ENCODE measurements around the gene INTS14.

Gene INTS14

DNA sequence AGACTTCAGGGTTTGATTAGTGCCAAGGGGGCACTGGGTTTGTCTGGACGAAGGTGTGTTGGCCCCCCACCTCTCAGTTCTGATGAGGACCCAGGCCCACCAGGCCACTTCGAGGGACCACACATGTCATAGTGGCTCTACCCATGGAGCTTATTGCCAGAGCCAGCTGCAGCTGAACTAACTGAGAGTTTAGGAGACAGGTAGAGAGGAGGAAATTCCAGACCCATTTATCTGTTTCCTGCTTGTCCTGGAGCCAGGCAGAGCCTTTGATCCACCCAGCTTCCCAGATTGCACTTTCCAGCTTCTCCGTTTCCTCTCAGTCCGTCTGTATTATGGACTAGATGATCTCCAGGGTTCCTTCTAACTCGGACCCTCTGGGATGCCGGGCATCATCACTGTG, 31.7 kb upstream of the INTS14 start:
- TF ChIP-seq, protein P1, sequence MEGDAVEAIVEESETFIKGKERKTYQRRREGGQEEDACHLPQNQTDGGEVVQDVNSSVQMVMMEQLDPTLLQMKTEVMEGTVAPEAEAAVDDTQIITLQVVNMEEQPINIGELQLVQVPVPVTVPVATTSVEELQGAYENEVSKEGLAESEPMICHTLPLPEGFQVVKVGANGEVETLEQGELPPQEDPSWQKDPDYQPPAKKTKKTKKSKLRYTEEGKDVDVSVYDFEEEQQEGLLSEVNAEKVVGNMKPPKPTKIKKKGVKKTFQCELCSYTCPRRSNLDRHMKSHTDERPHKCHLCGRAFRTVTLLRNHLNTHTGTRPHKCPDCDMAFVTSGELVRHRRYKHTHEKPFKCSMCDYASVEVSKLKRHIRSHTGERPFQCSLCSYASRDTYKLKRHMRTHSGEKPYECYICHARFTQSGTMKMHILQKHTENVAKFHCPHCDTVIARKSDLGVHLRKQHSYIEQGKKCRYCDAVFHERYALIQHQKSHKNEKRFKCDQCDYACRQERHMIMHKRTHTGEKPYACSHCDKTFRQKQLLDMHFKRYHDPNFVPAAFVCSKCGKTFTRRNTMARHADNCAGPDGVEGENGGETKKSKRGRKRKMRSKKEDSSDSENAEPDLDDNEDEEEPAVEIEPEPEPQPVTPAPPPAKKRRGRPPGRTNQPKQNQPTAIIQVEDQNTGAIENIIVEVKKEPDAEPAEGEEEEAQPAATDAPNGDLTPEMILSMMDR (IDR thresholded peaks at IDR 0.05; ENCODE audit: insufficient read depth, low read depth, low read length, missing control alignments), result no peak
- DNase-seq (ENCODE audit: low read depth), result peak; percentile 36
- no peak overlapping the region for H3K4me3 ChIP-seq (ENCODE audit: low read length)

DNA sequence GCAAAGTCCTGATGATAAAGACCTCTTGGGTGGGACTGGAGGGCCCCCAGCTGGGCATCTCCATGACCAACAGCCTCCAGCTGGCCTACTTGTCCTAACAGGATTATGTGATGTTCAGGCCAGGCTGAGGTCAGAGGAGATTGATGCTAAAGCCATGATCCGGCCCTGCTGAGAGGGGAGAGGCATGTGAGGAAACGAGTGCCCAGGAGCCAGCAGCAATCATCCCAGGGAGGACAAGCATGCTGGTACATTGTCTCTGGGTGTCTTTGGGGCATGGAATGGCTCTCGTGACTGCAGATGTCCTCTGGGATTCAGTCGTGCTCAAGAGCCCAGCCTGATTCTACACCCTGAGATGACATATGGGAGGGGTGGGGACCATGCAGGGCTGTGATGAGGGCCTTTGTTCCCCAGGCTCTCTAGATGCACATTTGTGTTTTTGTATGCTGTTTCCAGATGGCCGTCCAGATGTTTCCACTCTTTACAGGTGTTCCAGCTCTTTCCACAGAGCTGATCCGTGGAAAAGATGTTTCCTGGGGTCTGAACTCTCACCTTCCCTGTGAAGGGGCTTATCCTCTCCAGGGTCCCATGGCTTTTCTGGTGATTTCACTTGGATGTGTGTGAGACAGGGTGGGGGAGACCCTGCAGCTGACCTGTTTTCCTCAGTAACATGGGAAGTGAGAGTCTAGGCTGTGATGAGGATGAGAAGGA, 31.0 kb upstream of the INTS14 start:
- no peak overlapping the region for H3K4me3 ChIP-seq (ENCODE audit: low read length)
- no peak for DNase-seq (ENCODE audit: low read depth)
- TF ChIP-seq, protein P1 (IDR thresholded peaks at IDR 0.05; ENCODE audit: insufficient read depth, low read depth, low read length, missing control alignments), result no peak

DNA sequence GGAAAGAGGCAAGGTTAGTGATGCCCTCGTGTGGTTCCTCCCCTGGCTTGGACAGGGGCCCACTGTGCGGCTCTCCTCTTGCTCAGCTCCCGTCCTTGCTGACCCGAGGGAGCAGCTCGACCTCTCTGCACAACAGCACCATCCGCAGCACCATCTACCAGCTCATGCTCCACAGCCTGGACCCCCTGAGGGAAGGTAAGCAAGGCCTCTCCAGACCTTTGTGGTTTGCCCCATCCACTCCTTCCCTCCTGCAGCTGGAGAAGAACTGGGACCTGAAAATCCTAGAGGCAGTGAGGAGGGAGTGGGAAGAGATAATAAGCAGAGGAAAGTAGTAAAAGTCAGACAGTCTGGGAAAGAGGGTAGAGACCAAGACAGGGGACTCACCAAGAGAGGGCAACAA, 28.6 kb upstream of the INTS14 start:
- H3K4me3 ChIP-seq (ENCODE audit: low read length), result no peak overlapping the region
- TF ChIP-seq, protein P1 (IDR thresholded peaks at IDR 0.05; ENCODE audit: insufficient read depth, low read depth, low read length, missing control alignments), result no peak
- DNase-seq (ENCODE audit: low read depth), result no peak

DNA sequence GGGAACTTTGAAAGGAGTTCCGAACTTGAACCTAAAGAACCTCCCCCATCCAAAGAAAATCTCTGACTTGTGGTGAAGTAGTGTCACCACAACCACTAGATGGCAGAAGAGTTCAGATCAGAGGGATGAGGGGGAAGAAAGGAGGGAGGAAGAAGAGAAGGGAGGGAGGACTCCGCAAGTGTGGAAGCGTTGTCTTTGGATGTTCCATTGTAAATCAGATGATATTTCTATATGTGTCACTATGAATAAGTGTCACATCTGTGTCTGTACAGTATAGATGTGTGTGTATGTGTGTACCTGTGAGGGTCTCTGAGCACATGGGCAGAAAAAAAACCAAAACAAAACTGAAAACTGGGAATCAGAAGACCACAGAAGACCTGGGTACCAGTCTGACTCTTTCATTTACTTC, 27.8 kb upstream of the INTS14 start:
- DNase-seq (ENCODE audit: low read depth), result peak; percentile 79
- H3K4me3 ChIP-seq (ENCODE audit: low read length), result no peak overlapping the region
- TF ChIP-seq, protein P1 (IDR thresholded peaks at IDR 0.05; ENCODE audit: insufficient read depth, low read depth, low read length, missing control alignments), result peak; percentile 94

DNA sequence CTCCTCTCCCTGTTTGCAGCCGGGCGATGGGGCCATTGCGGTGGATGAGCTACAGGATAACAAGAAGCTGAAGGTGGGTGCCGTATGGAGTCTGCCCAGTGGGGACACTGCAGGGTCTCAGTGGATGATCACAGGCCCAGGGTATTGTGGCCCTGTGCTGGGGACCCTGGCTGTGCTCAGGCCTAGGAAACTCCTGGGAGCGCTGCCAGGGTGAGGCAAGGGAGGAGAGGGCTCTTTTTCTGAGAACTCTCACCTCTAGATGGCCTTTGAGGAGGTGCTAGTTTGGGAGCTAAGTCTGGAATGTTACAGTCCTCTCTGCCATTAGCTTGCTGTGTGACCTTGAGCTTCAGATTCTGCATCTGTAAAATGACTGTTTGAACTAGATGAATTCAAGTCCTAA, 27.2 kb upstream of the INTS14 start:
- no peak overlapping the region for H3K4me3 ChIP-seq (ENCODE audit: low read length)
- TF ChIP-seq, protein P1 (IDR thresholded peaks at IDR 0.05; ENCODE audit: insufficient read depth, low read depth, low read length, missing control alignments), result no peak
- DNase-seq (ENCODE audit: low read depth), result no peak

DNA sequence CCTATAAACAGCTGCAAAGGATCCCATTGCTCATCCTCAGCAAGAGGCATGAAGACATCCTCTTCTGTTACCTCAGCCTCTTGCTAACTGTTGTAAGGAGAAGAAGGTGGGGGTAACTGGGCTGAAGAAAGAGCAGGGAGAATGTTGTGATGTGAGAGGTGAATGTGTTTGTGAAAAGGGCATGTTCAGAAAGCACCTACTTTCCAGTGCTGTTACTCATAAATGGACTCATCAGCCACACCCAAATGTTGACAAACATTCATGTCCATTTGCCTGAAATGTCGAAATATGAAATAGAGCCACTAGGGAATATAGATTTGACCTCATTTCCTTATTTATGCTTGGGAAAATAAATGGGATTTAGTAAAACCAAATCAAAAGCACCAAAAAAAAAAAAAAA, 23.4 kb upstream of the INTS14 start:
- TF ChIP-seq, protein P1 (IDR thresholded peaks at IDR 0.05; ENCODE audit: insufficient read depth, low read depth, low read length, missing control alignments), result no peak
- peak; percentile 89 for DNase-seq (ENCODE audit: low read depth)

DNA sequence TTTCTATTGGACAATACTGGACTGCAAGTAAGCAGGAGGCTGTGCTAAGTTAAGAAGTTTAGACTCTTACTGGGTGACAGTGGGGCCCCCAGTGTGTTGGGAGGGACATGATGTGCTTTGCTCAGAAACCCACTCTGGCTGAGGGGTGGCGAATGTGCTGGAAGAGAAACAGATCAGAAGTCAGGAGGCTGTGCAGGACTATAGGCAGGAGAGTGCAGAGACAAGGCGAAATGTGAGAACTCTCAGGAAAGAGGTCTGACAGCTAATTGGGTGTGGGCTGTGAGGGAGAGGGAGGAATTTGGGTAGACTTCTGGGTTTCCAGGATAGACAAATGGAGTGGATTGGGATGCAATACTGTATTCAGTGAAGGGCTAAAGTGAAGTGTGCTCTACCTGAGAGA, 22.8 kb upstream of the INTS14 start:
- TF ChIP-seq, protein P1 (IDR thresholded peaks at IDR 0.05; ENCODE audit: insufficient read depth, low read depth, low read length, missing control alignments), result no peak
- no peak for DNase-seq (ENCODE audit: low read depth)
- no peak overlapping the region for H3K4me3 ChIP-seq (ENCODE audit: low read length)

More for the DNA sequence above, 23.4 kb upstream of the INTS14 start:
- no peak overlapping the region for H3K4me3 ChIP-seq (ENCODE audit: low read length)

All from epithelial cell of esophagus (primary cell).